GM10248 (cell line): ENCODE data around the gene CAST.

Source experiments
- CTCF ChIA-PET: fragments of 300-600 bp; sonication (Branson Sonifier 250); formaldehyde crosslinking; extraction: SDS; loops from one replicate; lab custom pipeline; 2021; ENCODE audit warnings: antibody characterized with exemption; lab: Yijun Ruan, JAX
- POLR2A ChIA-PET: fragments of 350-650 bp; sonication (Branson Sonifier 250); formaldehyde crosslinking; extraction: SDS; loops from one replicate; lab custom pipeline; 2020; ENCODE audit warnings: antibody characterized with exemption; lab: Yijun Ruan, JAX
- DNase-seq: peaks from one replicate; pipeline ENCODE4 v3.0.0; 2012; ENCODE audit errors: extremely low spot score
- TF ChIP-seq, protein P1 (sequence below): IDR thresholded peaks from 2 replicates; pipeline ENCODE4 v1.5.1; 2012; ENCODE audit warnings: mild to moderate bottlenecking, low read depth; ENCODE audit errors: extremely low read depth, missing control alignments, control extremely low read depth

CAST gene

DNA sequence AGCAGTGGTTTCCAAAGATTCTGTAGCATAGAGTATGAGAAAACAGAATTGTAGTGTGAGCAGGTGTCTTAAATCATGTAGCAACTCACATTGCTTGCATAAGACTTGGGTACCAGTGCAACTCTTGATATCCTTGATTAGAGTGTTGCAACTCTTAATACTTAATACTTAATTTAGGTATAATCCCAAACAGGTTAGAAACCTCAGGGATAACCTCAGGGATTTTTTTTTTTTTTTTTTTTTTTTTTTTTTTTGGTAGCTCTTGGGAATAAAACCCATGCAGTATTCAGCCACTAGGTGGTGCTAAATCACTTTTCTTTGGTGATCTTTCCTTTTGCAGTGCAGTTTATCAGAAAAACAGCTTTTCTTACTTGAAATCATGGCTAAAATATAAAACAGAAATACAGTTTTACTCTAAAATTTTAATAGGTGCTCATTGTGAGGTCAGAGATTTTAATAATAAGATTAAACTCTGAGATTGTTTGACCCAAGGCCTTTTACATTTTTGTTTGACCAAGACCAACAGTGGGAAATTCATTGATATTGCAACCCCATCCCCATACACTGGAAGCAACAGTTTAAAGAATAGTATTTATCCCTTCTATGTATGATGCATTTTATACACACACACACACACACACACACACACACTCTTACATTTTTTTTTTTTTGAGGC, 90.3 kb downstream of the CAST start:
- TF ChIP-seq, protein P1, sequence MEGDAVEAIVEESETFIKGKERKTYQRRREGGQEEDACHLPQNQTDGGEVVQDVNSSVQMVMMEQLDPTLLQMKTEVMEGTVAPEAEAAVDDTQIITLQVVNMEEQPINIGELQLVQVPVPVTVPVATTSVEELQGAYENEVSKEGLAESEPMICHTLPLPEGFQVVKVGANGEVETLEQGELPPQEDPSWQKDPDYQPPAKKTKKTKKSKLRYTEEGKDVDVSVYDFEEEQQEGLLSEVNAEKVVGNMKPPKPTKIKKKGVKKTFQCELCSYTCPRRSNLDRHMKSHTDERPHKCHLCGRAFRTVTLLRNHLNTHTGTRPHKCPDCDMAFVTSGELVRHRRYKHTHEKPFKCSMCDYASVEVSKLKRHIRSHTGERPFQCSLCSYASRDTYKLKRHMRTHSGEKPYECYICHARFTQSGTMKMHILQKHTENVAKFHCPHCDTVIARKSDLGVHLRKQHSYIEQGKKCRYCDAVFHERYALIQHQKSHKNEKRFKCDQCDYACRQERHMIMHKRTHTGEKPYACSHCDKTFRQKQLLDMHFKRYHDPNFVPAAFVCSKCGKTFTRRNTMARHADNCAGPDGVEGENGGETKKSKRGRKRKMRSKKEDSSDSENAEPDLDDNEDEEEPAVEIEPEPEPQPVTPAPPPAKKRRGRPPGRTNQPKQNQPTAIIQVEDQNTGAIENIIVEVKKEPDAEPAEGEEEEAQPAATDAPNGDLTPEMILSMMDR, result peak; percentile 48
- POLR2A ChIA-PET, result interaction anchor here (0.5 kb wide), 1 partner anchor 85 kb away, joined by 4 read pairs; no protein-coding TSS in a partner anchor
- DNase-seq, result peak; percentile 38
- CTCF ChIA-PET, result interaction anchor here (0.6 to 5.8 kb wide), 38 partner anchors 10 to 782 kb away, joined by 3 to 110 read pairs (median 5); partner anchors contain the start of gene LIX1

GRCh38 chr5:96753017-96753397, 90.8 kb downstream of the CAST start:
- ChIA-PET CTCF (interaction anchor here (0.6 to 5.8 kb wide), 32 partner anchors 10 to 1231 kb away, joined by 3 to 110 read pairs (median 5); partner anchors contain the start of gene LIX1), POLR2A (no interaction called here)
- DNase-seq, result no peak
- TF ChIP-seq, protein P1, result no peak

DNA sequence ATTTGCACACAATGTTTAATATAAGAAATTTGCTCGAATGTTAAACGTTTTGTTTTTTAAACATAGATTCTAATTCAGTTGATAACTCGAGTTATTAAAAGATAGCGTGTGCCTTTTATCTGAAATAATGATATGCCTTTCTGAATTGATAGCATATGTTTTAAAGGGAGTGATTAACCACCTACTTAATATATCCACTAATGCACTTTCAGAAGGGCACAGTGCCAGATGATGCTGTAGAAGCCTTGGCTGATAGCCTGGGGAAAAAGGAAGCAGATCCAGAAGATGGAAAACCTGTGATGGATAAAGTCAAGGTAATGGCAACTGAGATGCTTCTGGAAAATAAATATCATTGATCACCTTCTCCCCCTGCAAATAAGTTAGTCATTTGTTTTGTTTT, 91.7 kb downstream of the CAST start:
- no peak for DNase-seq
- TF ChIP-seq, protein P1, result no peak
- POLR2A ChIA-PET, result no interaction called here
- CTCF ChIA-PET, result interaction anchor here (1.0 to 1.6 kb wide), 2 partner anchors 386 to 410 kb away, joined by 3 to 5 read pairs; no protein-coding TSS in a partner anchor

GRCh38 chr5:96755851-96756250, 93.7 kb downstream of the CAST start:
- ChIA-PET CTCF (interaction anchor here (0.9 kb wide), 1 partner anchor 113 kb away, joined by 3 read pairs; no protein-coding TSS in a partner anchor), POLR2A (no interaction called here)
- TF ChIP-seq, protein P1, result no peak
- no peak for DNase-seq

GRCh38 chr5:96756985-96757384, 94.8 kb downstream of the CAST start:
- ChIA-PET POLR2A (no interaction called here), CTCF (interaction anchor here (1.2 to 1.5 kb wide), 2 partner anchors 14 to 15 kb away, joined by 3 read pairs; no protein-coding TSS in a partner anchor)
- TF ChIP-seq, protein P1, result no peak
- DNase-seq, result no peak

GRCh38 chr5:96758621-96759020, 96.4 kb downstream of the CAST start:
- POLR2A ChIA-PET, result interaction anchor here (0.6 kb wide), 1 partner anchor 50 kb away, joined by 3 read pairs; no protein-coding TSS in a partner anchor
- CTCF ChIA-PET, result interaction anchor here (1.1 to 1.6 kb wide), 3 partner anchors 10 to 597 kb away, joined by 3 to 4 read pairs (median 3); no protein-coding TSS in a partner anchor
- no peak for DNase-seq
- TF ChIP-seq, protein P1, result no peak
